H1 (cell line): ENCODE measurements around the gene RAB9B. TPM values are rescaled to one million over a fixed set of nuclear protein-coding genes. Genes with fewer than 3 reads are reported as not detected.

Experiments used
- BRCA1 ChIP-seq: IDR thresholded peaks from 2 replicates; pipeline ENCODE4 v1.6.1; 2012; ENCODE audit warnings: low read depth, low read length, improper control_type of control experiment
- CBX8 ChIP-seq: fragments of 300-800, 300-1000 bp; sonication (generic); IDR thresholded peaks from 2 replicates; pipeline ENCODE4 v1.7.1; 2016; ENCODE audit warnings: low read depth, low read length, borderline replicate concordance
- CTBP2 ChIP-seq: IDR thresholded peaks from 2 replicates; pipeline ENCODE4 v1.7.0; 2011; ENCODE audit warnings: borderline replicate concordance, mild to moderate bottlenecking, moderate library complexity, mixed read lengths, low read length; ENCODE audit not compliant: insufficient read depth, insufficient read length
- FOSL1 ChIP-seq: IDR thresholded peaks from 2 replicates; pipeline ENCODE4 v1.6.1; 2011; ENCODE audit warnings: mild to moderate bottlenecking, low read depth, low read length, moderate library complexity; ENCODE audit not compliant: insufficient read depth
- POU5F1 ChIP-seq: IDR thresholded peaks from 2 replicates; pipeline ENCODE4 v1.6.1; 2011; ENCODE audit warnings: low read depth, mild to moderate bottlenecking, low read length, moderate library complexity
- SP4 ChIP-seq: IDR thresholded peaks from 2 replicates; pipeline ENCODE4 v1.6.1; 2012; ENCODE audit warnings: low read length, inconsistent platforms
- ZNF274 ChIP-seq: IDR thresholded peaks from 2 replicates; pipeline ENCODE4 v1.7.0; 2012; ENCODE audit warnings: low read length, borderline replicate concordance; ENCODE audit errors: extremely low read depth
- polyA plus RNA-seq, 7 experiments: library from polyadenylated mRNA; depleted of rRNA in 3 of 7; stranded (reverse) in 5 of 7; unstranded in 2 of 7; fragments of >200 nt in 5 of 7; fragments of 200-250 nt in 2 of 7; gene quantifications; 1 replicate in 5 of 7; 2 replicates in 1 of 7; 4 replicates in 1 of 7; pipeline versions ENCODE4 v1.2.1 to v1.2.3, GENCODE V29; 2011 to 2013; ENCODE audit warnings: missing spikeins in 2 of 7, mixed read lengths in 2 of 7
- total RNA-seq: library from RNA; stranded (reverse); fragmentation: NEBNext Ultra II Directional; extraction: Animal tissue kit (Norgen Biotek cat#: 25700); gene quantifications from 2 replicates; pipeline ENCODE4 v1.2.1, GENCODE V29; 2021
- TF ChIP-seq, protein P1 (sequence below): fragments of 300-600 bp; sonication (generic); IDR thresholded peaks from 2 replicates; pipeline ENCODE4 v1.7.1; 2012; ENCODE audit warnings: low read length, moderate library complexity, mild to moderate bottlenecking, inconsistent platforms; ENCODE audit not compliant: insufficient replicate concordance
- TF ChIP-seq, protein P2 (sequence below), 3 experiments: IDR thresholded peaks; 1 replicate in 2 of 3; 2 replicates in 1 of 3; pipeline versions ENCODE4 v1.5.1 to v1.6.1; 2011; ENCODE audit warnings: low read length in 3 of 3, mild to moderate bottlenecking in 3 of 3, inconsistent platforms in 2 of 3, low read depth in 1 of 3, moderate library complexity in 1 of 3; ENCODE audit not compliant: insufficient read depth in 1 of 3; ENCODE audit errors: control extremely low read depth in 1 of 3

The RAB9B gene
- total and polyA plus RNA-seq, 2 of the 8 experiments (the other 6 are each of a cell fraction or from before 2014, with no cell fraction given) = 0.26 to 0.56 TPM

DNA sequence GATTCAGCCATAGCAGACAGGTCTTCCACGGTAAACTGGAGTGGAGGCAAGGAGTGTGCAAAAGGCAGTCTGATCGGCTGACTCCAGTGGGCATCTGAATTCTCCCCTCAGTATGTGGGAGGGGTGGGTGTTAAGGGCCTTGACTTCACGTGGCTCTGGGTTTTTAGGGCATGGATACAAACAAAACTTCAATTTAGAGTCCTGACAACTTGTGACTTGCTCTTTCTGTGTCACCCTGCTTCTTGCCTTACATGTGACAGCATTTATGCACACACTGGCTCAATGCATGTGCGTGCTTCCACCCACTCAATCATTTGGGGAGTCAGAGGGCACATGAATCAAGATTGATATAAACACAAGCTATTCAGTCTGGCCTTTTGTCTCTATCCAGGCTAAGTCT, 37.9 kb downstream of the RAB9B start (continued):
- TF ChIP-seq, protein P1, sequence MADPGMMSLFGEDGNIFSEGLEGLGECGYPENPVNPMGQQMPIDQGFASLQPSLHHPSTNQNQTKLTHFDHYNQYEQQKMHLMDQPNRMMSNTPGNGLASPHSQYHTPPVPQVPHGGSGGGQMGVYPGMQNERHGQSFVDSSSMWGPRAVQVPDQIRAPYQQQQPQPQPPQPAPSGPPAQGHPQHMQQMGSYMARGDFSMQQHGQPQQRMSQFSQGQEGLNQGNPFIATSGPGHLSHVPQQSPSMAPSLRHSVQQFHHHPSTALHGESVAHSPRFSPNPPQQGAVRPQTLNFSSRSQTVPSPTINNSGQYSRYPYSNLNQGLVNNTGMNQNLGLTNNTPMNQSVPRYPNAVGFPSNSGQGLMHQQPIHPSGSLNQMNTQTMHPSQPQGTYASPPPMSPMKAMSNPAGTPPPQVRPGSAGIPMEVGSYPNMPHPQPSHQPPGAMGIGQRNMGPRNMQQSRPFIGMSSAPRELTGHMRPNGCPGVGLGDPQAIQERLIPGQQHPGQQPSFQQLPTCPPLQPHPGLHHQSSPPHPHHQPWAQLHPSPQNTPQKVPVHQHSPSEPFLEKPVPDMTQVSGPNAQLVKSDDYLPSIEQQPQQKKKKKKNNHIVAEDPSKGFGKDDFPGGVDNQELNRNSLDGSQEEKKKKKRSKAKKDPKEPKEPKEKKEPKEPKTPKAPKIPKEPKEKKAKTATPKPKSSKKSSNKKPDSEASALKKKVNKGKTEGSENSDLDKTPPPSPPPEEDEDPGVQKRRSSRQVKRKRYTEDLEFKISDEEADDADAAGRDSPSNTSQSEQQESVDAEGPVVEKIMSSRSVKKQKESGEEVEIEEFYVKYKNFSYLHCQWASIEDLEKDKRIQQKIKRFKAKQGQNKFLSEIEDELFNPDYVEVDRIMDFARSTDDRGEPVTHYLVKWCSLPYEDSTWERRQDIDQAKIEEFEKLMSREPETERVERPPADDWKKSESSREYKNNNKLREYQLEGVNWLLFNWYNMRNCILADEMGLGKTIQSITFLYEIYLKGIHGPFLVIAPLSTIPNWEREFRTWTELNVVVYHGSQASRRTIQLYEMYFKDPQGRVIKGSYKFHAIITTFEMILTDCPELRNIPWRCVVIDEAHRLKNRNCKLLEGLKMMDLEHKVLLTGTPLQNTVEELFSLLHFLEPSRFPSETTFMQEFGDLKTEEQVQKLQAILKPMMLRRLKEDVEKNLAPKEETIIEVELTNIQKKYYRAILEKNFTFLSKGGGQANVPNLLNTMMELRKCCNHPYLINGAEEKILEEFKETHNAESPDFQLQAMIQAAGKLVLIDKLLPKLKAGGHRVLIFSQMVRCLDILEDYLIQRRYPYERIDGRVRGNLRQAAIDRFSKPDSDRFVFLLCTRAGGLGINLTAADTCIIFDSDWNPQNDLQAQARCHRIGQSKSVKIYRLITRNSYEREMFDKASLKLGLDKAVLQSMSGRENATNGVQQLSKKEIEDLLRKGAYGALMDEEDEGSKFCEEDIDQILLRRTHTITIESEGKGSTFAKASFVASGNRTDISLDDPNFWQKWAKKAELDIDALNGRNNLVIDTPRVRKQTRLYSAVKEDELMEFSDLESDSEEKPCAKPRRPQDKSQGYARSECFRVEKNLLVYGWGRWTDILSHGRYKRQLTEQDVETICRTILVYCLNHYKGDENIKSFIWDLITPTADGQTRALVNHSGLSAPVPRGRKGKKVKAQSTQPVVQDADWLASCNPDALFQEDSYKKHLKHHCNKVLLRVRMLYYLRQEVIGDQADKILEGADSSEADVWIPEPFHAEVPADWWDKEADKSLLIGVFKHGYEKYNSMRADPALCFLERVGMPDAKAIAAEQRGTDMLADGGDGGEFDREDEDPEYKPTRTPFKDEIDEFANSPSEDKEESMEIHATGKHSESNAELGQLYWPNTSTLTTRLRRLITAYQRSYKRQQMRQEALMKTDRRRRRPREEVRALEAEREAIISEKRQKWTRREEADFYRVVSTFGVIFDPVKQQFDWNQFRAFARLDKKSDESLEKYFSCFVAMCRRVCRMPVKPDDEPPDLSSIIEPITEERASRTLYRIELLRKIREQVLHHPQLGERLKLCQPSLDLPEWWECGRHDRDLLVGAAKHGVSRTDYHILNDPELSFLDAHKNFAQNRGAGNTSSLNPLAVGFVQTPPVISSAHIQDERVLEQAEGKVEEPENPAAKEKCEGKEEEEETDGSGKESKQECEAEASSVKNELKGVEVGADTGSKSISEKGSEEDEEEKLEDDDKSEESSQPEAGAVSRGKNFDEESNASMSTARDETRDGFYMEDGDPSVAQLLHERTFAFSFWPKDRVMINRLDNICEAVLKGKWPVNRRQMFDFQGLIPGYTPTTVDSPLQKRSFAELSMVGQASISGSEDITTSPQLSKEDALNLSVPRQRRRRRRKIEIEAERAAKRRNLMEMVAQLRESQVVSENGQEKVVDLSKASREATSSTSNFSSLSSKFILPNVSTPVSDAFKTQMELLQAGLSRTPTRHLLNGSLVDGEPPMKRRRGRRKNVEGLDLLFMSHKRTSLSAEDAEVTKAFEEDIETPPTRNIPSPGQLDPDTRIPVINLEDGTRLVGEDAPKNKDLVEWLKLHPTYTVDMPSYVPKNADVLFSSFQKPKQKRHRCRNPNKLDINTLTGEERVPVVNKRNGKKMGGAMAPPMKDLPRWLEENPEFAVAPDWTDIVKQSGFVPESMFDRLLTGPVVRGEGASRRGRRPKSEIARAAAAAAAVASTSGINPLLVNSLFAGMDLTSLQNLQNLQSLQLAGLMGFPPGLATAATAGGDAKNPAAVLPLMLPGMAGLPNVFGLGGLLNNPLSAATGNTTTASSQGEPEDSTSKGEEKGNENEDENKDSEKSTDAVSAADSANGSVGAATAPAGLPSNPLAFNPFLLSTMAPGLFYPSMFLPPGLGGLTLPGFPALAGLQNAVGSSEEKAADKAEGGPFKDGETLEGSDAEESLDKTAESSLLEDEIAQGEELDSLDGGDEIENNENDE = no peak
- TF ChIP-seq FOSL1 = no peak
- no peak for TF ChIP-seq POU5F1
- TF ChIP-seq CBX8 = no peak
- no peak for TF ChIP-seq SP4
- TF ChIP-seq, protein P2, sequence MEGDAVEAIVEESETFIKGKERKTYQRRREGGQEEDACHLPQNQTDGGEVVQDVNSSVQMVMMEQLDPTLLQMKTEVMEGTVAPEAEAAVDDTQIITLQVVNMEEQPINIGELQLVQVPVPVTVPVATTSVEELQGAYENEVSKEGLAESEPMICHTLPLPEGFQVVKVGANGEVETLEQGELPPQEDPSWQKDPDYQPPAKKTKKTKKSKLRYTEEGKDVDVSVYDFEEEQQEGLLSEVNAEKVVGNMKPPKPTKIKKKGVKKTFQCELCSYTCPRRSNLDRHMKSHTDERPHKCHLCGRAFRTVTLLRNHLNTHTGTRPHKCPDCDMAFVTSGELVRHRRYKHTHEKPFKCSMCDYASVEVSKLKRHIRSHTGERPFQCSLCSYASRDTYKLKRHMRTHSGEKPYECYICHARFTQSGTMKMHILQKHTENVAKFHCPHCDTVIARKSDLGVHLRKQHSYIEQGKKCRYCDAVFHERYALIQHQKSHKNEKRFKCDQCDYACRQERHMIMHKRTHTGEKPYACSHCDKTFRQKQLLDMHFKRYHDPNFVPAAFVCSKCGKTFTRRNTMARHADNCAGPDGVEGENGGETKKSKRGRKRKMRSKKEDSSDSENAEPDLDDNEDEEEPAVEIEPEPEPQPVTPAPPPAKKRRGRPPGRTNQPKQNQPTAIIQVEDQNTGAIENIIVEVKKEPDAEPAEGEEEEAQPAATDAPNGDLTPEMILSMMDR (IDR thresholded peaks at IDR 0.05; ENCODE audit: control extremely low read depth in 1 of 3, insufficient read depth in 1 of 3, low read depth in 1 of 3, low read length in 3 of 3) = no peak
- TF ChIP-seq CTBP2 = no peak
- no peak for TF ChIP-seq ZNF274
- TF ChIP-seq BRCA1 = no peak
